HG03108 (cell line): ENCODE measurements around the gene PRKCA.
"Not testable (repeated sequence)": the region's sequence is repeated elsewhere in the genome, so short reads cannot be mapped to it uniquely, and the experiment has no call there.

ENCODE experiments used
- ATAC-seq: cut with Tn5 transposase; IDR thresholded peaks from one replicate; pipeline ENCODE4 v1.9.1; 2021; ENCODE audit warnings: moderate library complexity; ENCODE audit not compliant: unreplicated experiment

The PRKCA gene

DNA sequence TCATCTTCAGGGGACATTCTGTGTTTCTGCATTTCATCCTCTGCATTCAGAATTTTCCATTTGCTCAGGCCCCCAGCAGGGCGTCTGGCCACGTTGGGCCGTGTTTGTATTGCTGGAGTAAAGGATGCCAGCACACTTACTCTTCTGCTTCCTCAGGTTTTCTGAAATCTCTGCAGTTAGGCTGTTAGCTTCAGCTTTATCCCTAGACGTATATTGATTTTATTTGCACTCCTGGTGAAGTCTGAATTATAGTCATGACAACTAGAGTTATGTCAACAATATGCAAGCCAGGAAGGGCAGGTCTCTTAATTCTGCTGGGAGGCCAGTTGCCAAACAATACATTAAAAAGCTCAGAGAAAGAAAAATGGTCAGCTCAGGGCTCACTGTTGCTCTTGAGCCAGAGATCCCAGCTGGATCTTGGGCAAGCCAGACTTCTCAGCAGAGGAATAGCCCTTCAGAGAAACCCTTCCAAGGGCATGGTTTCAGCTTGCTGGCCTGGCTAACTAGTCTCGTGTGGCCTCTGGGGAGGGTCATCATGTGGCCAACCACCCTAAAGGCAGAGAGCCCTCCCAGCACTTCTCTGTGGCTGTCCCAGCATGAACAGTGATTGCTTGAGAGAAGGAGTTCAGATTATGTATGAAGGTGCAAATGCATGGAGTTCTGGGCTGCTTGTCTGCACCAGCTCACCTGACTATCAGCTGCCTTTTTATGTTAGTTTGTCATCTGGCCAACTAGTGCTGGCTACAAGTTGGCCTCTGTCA lies 422.3 kb downstream of the PRKCA start:
- ATAC-seq: no peak

DNA sequence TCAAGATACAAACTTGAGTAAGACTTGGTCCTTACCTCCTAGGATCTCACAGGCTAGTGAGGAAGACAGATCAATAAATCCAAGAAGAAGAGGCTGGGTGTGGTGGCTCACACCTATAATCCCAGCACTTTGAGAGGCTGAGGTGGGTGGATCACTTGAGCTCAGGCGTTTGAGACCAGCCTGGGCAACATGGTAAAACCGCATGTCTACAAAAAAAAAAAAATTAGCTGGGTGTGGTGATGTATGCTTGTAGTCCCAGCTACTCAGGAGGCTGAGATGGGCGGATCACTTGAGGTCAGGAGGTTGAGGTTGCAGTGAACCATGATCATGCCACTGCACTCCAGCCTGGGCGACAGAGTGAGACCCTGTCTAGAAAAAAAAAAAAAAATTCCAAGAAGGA lies 423.0 kb downstream of the PRKCA start:
- ATAC-seq: not testable (repeated sequence)

- no peak for ATAC-seq
Observed at GRCh38 chr17:66725956-66726355, 423.5 kb downstream of the PRKCA start.

DNA sequence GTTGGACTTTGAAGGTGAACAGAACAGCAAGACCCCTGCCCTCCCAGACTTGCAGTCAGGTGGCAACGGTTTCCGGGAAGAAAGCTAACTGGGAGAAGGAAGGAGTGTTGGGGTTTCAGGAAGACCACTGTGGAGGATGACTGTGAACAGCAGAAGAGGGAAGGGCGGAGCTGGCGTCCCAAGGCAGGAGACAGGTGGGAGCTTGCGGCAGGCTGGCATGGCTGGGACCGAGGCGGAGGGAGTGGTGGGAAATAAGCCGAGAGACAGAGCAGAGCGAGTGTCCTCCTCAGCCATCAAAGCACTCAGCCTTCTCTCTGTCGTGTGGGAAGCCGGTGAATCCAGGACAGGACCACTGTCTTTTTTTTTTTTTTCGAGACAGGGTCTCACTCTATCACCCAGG lies 424.0 kb downstream of the PRKCA start:
- no peak for ATAC-seq

- ATAC-seq: no peak
Observed at GRCh38 chr17:66726846-66727245, 424.4 kb downstream of the PRKCA start.

DNA sequence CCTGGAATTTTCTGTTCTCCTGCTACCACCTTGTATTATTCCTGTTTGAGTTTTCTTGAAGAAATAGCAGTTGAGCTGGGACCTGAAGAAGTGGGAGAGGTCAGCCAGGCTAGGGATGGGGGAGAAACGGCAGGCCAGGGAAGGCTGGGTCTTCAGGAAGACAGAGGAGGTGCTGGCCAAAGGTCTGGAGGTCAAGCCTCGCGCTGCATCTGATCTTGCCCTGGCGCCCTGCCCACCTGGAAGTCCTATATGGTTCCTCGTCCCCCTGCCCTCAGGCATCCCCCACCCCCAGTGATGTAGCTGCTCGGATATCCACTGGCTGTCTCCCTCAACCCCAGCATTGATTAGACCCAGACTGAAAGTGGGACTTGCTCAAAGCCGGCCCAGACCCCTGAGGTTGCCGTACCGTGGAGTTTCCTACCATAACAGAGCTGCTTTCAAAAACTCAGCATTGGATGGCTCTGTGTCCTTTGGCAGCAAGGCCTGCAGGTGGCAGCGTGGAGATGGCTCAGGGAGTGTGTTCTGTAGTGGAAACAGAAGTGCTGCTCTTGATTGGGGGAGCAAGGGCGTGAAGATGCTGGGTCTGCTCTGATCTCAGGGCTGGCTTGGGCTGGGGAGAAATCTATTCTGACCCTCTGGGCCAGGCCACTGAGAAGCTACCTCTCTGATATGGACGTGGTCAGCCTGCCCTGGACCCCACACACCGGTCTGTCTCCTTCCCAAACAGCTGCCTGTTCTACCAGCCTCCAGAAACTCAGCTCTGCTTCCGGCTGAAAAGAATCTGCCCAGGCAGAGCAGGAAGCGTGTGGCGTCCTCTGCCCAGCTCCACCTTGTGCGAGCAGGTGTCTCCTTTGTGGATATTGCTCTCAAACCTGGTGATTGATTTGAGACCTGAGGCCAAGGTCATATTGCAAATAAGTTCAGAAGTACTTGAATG lies 425.5 kb downstream of the PRKCA start:
- peak; percentile 56 for ATAC-seq

- no peak for ATAC-seq
Observed at GRCh38 chr17:66730461-66730923, 428.1 kb downstream of the PRKCA start.

DNA sequence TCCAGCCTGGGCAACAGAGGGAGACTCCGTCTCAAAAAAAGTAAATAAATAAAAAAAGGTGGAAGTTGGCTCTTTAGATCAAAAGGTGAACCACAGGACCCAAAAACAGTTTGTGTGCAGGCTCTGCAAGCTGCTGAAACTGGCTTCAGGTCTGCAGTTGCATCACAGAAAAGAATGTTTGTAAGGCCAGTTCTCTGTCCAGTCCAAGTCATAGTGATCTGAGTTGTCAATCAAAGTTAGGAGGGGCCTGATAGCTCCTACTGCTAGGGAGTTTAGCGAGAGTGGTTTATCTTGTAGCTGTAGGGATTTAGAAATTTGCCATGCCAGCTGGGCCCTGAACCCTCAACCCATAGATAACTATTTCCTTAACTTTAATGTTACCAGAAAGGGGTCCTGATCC lies 431.3 kb downstream of the PRKCA start:
- ATAC-seq: no peak

DNA sequence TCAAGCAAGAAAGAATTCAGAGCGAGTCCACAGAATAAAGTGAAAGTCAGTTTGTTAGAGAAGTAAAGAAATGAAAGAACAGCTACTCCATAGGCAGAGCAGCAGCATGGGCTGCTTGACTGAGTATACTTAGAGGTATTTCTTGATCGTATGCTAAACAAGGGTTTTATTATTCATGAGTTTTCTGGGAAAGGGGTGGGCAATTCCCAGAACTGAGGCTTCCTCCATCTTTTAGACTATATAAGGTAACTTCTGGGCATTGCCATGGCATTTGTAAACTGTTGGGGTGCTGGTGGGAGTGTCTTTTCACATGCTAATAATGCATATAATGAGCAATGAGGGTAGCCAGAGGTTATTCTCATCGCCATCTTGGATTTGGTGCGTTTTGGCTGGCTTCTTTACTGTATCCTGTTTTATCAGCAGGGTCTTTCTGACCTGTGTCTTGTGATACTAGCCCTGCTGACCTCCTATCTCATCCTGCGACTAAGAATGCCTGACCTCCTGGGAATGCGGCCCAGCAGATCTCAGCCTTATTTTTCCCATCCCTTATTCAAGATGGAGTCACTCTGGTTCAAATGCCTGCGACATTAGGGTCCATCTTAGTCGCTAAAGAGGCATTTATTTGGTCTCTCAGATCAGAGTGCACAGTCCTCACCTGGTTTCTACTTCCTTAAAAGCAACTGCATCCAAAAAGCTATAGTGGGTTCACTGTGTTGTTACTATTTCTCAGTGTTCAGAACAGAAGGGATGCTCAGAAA lies 432.0 kb downstream of the PRKCA start:
- no peak for ATAC-seq

GRCh38 chr17:66737524-66737923 lies 435.1 kb downstream of the PRKCA start:
- ATAC-seq: no peak

GRCh38 chr17:66738301-66738700 lies 435.9 kb downstream of the PRKCA start:
- no peak for ATAC-seq

DNA sequence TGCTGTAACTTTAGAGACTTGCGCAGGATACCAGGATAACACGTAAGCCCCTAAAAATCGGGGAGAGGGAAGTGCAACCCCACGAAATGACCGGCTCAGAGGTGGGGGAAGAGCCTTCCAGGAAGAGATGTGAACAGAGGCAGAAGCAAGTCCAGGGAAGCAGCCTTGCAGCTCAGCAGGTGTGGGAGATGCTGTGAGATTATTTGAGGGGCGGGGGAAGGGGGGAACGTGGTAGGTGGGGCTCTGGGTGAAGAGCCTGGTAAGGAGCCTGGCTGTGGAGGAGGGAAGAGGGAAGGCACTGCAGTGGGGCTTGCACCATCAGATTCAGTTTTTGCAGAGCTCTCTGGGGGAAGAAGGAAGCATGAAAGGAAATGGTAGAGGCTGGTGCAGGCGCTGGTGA lies 437.1 kb downstream of the PRKCA start:
- no peak for ATAC-seq

DNA sequence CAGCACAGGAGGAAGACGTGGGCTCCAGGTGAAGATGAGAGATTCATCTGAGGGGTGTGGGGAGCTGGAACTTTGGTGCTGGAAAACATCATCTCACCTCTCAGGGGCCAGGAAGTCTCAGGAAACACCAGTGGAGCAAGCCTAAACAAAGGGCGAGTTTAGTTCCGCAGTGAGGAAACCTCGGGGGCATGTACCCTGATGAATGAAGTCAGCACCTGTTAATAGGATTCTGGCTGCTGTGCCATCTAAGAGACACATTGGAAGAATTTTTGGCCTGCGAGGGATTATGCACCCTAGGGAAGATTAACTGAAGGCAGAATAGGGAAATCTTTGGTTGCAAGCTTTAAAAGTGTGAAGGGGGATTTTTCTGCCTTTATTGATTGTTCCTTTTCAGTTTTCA lies 437.8 kb downstream of the PRKCA start:
- ATAC-seq: no peak

GRCh38 chr17:66743511-66743910 lies 441.1 kb downstream of the PRKCA start:
- ATAC-seq: no peak

GRCh38 chr17:66746736-66747135 lies 444.3 kb downstream of the PRKCA start:
- no peak for ATAC-seq

DNA sequence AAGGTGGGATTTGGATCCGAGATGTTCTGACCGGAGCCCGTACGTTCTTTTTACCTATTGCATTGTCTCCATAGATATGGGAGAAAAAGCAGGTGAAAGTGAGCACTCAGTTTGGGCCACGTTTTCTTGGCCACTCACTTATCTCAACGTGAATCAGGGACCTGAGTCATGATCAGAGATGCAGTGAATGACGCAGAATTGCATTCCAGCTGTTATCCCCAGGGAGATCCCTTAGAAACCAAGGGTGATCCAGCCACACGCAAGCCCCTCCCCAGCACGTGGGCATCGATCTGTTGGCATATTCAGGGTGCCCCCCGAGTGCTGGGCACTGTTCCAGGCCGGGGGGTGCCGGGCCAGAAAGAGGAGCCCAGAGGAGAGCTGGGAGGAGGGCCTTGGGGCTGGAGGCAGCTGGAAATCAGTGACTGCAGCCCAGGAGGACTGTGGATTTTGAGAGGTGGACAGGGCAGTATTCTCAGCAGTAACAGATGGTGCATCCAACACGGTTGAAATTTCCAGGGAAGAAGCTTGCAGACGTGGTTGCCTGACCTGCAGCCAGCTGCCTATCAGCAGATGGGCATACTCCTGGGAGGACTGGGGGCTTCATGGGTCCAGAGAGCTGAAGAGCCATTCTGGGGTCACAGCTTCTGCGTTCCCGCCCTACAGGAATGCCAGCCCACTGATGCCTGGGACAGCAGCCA lies 445.3 kb downstream of the PRKCA start:
- no peak for ATAC-seq

DNA sequence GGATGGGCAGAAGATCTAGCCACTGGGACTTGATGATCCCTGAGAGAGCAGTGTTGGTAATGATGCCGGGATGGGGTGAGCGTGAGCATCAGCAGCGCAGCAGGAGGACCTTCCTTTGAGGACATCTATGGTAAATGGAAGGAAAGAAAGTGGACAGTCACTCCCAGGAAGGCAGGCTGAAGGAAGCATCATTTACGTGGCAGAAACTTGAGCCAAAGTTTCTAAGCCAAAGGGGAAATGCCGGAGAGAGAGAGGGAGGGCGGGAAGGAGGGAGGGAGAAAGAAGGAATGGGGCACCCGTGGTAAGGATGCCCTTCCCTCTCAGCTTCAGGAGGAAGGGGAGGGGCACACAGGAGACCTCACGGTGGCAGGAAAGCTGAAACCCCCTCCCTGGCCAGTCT lies 446.2 kb downstream of the PRKCA start:
- ATAC-seq: no peak

DNA sequence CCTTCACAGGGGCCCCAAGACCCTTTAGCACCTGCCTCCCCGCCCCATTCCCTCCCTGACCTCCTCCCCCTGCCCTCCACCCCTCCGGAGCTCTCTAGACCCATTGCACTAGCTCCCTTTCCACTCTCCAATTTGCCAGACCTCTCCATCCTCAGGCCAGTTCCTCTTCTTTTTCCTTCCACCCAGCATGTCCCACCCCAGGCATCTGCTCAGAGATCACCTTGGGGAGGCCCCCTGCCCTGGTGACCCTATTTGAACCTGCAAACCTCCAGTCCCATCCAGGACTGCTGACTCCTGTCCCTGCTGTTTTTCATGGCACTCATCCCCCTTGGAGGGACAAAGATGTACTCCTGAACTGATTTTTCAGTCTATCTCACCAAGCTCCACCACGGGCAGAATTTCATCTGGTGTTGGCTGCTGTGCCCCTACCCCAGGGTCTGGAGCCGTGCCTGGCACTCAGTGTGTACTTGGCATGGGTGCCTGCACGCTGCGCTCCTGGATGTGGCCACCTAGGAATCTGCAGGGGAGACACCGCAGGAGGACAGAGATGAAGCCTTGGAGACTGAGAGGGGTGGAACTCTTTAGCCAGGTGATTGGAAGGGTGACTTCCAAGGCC lies 446.9 kb downstream of the PRKCA start:
- no peak for ATAC-seq

DNA sequence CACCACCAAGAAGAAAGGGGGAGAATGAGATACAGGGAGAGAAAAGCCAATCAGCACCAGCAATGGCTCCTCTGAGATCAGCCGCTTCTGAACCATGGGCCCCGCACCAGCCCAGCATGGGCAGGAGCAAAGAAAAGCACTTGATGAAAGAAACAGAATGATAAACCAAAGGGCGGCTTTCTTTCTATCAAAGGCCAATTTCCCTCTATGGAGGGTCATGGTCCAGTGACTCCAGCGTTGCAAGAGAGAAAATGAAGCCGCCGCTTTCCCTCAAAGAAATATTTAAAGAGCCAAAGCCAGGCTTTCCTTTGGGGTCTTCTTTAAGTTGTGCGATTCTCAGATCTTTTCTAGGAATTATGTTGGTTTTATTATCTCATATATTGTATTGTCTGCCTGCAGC lies 447.7 kb downstream of the PRKCA start:
- no peak for ATAC-seq
